Measurements from ENCODE around the gene DCAF10.
"Not testable (repeated sequence)": the region's sequence is repeated elsewhere in the genome, so short reads cannot be mapped to it uniquely, and the experiment has no call there.

The DCAF10 gene

GRCh38 chr9:37792122-37792521, 8.5 kb upstream of the DCAF10 start:
- DNase-seq: no peak

GRCh38 chr9:37796232-37796631, 4.4 kb upstream of the DCAF10 start:
- DNase-seq: no peak

- no peak for DNase-seq
These were observed 1.9 kb upstream of the DCAF10 start for GRCh38 chr9:37798677-37799076.

DNA sequence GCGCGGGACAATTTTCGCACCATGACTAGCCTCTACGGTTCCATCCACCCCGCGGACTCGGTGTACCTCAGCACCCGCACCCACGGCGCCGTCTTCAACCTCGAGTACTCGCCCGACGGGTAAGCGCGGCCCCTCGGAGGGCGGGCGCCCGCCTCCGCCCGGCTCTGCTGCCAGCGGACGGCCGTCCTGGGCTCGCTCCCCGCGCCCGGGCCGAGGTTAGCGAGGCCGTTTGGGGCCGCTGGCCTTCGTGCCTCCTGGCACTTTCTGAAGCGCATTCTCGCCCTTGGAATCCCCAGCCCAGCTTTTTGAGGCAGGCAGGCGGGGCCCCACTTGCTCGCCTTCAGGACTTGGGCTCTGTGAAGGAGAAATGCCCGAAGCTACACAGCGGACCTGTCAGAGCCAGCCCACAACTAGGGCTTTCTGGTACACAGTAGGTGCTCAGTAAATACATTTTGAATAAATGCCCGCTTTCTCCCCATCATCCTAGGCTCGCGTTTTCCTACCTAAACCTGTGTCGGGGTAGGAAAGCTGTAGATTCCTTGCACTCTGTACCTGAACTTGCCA, 772 bp downstream of the DCAF10 start:
- no peak for DNase-seq

DNA sequence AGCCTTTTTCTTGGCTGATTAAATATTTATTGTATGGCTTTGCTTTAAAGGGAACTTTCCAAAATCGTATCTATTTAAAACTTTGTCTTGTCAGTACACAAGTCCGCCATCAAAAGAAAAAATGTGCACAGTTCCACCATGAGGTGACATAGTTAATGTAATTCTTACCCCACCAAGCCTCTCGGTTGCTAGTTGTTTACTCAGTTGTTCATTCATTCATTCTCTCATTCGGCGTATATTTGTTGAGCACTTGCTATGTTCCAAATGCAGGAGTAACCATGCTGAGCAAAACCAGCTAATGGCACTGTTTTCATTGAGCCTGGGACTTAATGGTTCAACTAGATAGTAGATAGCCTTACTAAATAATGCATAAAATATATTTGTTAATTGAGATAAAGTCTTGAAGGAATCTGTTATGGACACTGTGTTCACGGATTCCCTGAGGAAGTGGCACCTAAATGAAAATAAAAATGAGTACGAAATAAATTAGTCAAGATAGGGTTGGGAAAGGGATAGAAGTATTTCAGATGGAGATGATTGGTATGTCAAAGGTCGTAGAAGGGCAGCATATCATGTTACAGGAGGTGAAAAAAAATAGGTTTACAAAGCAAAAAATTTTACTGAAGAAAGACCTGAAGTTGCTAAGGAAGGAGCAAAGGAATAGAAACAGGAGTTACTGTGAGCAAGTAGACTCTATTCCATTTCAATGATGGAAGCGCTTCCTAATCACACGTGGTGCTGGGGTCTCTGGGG, 1.5 kb downstream of the DCAF10 start:
- no peak for DNase-seq

- no peak for DNase-seq
These were observed 5.7 kb downstream of the DCAF10 start for GRCh38 chr9:37806271-37806670.

DNA sequence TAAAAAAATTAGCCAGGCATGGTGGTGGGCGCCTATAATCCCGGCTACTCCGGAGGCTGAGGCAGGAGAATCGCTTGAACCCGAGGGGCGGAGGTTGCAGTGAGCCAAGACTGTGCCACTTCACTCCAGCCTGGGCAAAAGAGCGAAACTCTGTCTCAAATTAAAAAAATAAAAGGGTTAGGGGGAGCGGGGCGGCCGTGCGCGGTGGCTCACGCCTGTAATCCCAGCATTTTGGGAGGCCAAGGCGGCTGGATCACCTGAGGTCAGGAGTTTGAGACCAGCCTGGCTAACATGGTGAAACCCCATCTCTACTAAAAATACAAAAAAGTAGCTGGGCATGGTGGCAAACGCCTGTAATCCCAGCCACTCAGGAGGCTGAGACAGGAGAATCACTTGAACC, 9.1 kb downstream of the DCAF10 start:
- DNase-seq: not testable (repeated sequence)

GRCh38 chr9:37811906-37812476, 11.4 kb downstream of the DCAF10 start:
- DNase-seq: no peak

- no peak for DNase-seq
These were observed 12.3 kb downstream of the DCAF10 start for GRCh38 chr9:37812773-37813379.

- DNase-seq: no peak
These were observed 18.3 kb downstream of the DCAF10 start for GRCh38 chr9:37818849-37819248.

DNA sequence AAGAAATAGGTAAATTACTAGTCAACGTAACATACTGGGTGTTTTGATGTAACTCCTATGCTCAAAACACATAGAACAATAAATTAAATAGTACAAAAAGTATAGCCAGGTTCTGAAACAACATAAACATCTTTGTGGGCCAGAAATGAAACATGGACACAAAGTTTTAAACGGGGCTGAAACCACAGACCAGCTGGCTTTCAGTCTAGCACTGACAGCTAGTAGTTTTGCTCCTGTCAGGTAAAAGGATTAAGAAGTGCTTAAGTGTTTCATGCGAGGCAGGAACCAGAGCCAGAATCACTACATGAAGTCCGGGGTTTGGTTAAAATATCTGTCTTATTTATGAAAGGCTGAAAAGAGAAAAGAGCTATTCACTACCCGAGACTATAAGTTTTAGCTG, 19.5 kb downstream of the DCAF10 start:
- no peak for DNase-seq

GRCh38 chr9:37825174-37825573, 24.6 kb downstream of the DCAF10 start:
- DNase-seq: not testable (repeated sequence)

GRCh38 chr9:37827483-37828165, 27.0 kb downstream of the DCAF10 start:
- no peak for DNase-seq

DNA sequence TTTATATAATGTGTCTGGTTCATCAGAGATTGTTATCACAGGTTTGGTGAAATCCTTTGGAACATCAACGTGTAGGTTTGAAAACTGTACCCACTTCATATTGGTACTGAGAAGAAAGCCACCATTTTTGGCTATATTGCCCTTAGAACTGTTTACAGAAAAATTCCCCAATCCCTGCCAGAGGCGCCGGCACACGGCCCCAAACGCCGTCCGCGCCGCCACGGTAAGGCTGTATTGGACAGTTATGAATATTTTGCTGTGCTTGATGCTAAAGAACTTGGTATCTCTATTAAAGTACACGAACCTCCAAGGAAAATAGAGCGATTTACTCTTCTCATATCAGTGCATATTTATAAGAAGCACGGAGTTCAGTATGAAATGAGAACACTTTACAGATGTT, 35.2 kb downstream of the DCAF10 start:
- DNase-seq: no peak

- no peak for DNase-seq
These were observed 35.8 kb downstream of the DCAF10 start for GRCh38 chr9:37836386-37836785.

GRCh38 chr9:37839496-37840461, 39.2 kb downstream of the DCAF10 start:
- no peak for DNase-seq

DNA sequence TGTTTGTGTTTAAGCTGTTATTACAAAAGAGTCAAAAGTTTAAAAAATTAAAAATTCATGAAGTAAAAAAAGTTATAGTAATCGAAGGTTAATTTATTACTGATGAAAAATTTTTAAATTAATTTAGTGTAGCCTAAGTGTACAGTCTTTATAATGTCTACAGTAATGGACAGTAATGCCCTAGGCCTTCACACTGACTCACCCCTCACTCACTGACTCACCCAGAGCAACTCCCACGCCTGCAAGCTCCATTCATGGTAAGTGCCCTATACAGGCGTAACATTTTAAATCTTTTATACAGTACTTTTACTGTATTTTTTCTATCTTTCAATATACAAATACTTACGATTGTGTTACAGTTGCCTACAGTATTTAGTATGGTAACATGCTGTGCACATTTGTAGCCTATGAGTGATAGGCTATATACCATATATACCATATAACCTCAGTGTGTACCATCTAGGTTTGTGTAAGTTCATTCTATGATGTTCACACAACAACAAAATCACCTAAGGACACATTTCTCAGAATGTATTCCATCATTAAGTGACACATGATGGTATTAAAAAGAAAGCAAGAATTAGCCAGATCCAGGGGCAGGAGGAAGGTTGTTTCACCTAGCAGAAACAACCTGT, 40.1 kb downstream of the DCAF10 start:
- DNase-seq: peak; percentile 49

DNA sequence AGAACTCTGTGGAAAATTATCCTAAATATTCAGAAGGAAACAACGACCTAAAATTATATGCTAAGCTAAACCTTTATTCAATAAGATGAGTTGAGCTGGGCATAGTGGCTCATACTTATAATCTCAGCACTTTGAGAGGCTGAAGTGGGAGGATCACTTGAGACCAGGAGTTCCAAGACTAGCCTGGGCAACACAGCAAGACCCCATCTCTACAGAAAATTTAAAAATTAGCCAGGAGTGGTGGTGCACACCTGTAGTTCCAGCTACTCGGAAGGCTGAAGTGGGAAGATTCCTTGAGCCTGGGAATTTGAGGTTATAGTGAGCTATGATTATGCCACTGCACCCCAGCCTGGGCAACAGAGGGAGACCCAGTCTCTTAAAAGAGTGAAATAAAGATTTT, 51.6 kb downstream of the DCAF10 start:
- DNase-seq: no peak

DNA sequence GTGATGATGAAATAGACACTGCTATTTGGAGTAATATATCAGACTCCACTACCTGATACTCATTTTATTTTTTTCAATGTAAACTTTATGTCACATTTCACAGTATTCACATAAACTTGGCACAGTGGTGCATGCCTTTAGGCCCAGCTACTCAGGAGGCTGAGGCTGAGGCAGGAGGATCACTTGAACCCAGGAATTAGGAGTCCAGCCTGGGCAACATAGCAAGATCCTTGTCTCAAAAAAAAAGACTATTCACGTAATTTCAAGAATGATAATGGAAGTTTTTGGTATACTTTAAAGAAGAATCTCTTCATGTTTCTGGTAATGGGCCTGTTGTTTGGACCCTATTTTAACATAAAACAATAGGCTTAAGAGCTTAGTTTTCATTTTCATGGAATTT, 56.0 kb downstream of the DCAF10 start:
- no peak for DNase-seq

- no peak for DNase-seq
These were observed 58.4 kb downstream of the DCAF10 start for GRCh38 chr9:37859043-37859442.

DNA sequence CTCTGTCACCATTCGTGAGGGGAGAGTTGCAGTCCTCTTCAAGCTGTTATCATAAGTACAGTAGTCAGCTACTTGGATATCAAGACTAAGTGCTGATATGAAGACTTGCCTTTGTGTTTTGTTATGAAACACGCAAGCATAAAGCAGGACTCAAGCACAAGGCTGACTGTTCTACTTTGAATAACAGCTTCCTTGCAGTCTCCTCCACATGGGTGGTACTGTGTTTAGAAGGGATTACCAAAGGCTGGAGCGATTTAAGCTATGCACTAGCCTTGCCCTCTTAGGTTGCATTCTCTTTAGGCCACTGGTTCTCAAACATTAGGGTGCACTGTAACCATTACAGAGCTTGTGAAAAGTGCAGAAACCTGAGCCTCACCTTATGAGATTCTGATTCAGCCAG, 61.9 kb downstream of the DCAF10 start:
- no peak for DNase-seq
